Measurements from ENCODE around the gene SP2.

DNA sequence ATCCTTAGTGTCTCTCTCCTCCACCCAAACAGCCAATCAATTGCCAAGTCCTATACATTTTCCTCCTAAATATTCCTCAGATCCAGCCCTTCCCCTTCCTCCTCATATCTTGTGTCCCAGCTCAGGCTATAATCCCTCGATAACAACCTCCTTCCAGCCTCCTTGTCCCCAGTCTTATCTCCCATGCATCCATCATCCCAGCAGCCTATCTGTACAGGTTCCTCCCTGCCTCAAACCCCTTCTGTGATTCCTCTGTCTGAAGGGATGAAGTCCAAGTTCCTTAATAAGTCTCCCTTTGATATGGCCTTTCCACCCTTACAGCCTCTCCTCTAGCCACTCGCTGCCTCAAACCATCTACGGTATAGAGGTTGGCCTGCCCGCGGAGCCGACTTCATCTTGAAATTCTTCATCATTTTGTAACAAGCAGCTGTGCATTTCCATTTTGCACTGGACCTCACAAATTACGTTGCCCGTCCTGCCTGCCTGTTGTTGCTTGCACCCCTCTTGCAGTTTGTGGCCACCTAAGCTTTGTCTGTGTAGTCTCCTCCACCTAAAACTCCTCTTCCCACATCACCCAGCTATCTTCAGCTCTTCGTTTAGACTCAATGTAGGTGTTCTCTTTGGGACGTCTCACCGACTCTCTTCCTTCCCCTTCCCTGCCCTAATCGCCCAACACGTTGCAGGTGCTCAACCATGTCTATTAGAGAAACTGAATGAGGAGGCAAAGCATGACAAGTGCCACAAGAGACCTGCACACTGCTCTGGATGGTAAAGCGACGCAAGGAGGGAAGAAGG, 74.1 kb downstream of the SP2 start:
- no peak for TF ChIP-seq EP300 (IDR thresholded peaks at IDR 0.05; ENCODE audit: borderline replicate concordance)
- TF ChIP-seq YY1 (IDR thresholded peaks at IDR 0.05; ENCODE audit: low read depth) = no peak
- no peak for TF ChIP-seq CEBPB (IDR thresholded peaks at IDR 0.05)
- no peak for TF ChIP-seq MAX (IDR thresholded peaks at IDR 0.05)

Data from Ishikawa (cell line).